Activated T-cell treated with anti-CD3 and anti-CD28 coated beads for 24 hours (primary cell): ENCODE data around the gene NGEF.

Source experiments
- DNase-seq: peaks from one replicate; pipeline ENCODE4 v3.0.0-alpha.2; 2020; ENCODE audit warnings: low read depth

Gene NGEF

GRCh38 chr2:232897598-232898408 lies 115.3 kb downstream of the NGEF start:
- peak; percentile 39 for DNase-seq

GRCh38 chr2:232896720-232897597 lies 116.1 kb downstream of the NGEF start:
- no peak for DNase-seq

- no peak for DNase-seq
These were observed 116.9 kb downstream of the NGEF start for GRCh38 chr2:232896111-232896510.

GRCh38 chr2:232894746-232895145 lies 118.3 kb downstream of the NGEF start:
- DNase-seq, result no peak

GRCh38 chr2:232894251-232894650 lies 118.8 kb downstream of the NGEF start:
- no peak for DNase-seq

- DNase-seq, result no peak
These were observed 119.2 kb downstream of the NGEF start for GRCh38 chr2:232893834-232894233.

- DNase-seq, result no peak
These were observed 120.2 kb downstream of the NGEF start for GRCh38 chr2:232892843-232893242.

GRCh38 chr2:232892221-232892620 lies 120.8 kb downstream of the NGEF start:
- DNase-seq, result no peak

GRCh38 chr2:232891621-232892071 lies 121.4 kb downstream of the NGEF start:
- no peak for DNase-seq

- no peak for DNase-seq
These were observed 122.0 kb downstream of the NGEF start for GRCh38 chr2:232890896-232891601.

- DNase-seq, result no peak
These were observed 122.5 kb downstream of the NGEF start for GRCh38 chr2:232890536-232890895.

GRCh38 chr2:232889876-232890401 lies 123.1 kb downstream of the NGEF start:
- DNase-seq, result no peak

- DNase-seq, result no peak
These were observed 124.1 kb downstream of the NGEF start for GRCh38 chr2:232888839-232889529.

- no peak for DNase-seq
These were observed 124.8 kb downstream of the NGEF start for GRCh38 chr2:232888099-232888836.

- DNase-seq, result no peak
These were observed 125.7 kb downstream of the NGEF start for GRCh38 chr2:232887171-232887850.

- no peak for DNase-seq
These were observed 126.4 kb downstream of the NGEF start for GRCh38 chr2:232886632-232887031.

- DNase-seq, result no peak
These were observed 126.9 kb downstream of the NGEF start for GRCh38 chr2:232886176-232886575.

- no peak for DNase-seq
These were observed 127.6 kb downstream of the NGEF start for GRCh38 chr2:232885264-232885961.

GRCh38 chr2:232884549-232885263 lies 128.3 kb downstream of the NGEF start:
- DNase-seq, result no peak
